HepG2 (cell line): ENCODE measurements around the gene PRR20G. TPM values are rescaled to one million over a fixed set of nuclear protein-coding genes. Genes with fewer than 3 reads are reported as not detected.

Experiments
- ATAC-seq: fragments of 200-7000 bp; cut with Tn5 transposase; 3 replicates; pipeline ENCODE4 v1.9.1; 2020; ENCODE audit warnings: mild to moderate bottlenecking, moderate library complexity
- BruUV-seq: library from RNA; stranded (reverse); fragments of 400-500 nt; replicated peaks from 2 replicates; lab custom pipeline; 2021; lab: Mats Ljungman, UMichigan
- CTCF ChIA-PET: fragments of 300-600 bp; formaldehyde crosslinking; extraction: SDS; loops from one replicate; lab custom pipeline; 2021; ENCODE audit warnings: low total read pairs, inconsistent platforms, low intra/inter-chr PET ratio; lab: Yijun Ruan, JAX
- POLR2A ChIA-PET: fragments of 350-600 bp; sonication (Branson Sonifier 250); formaldehyde crosslinking; loops from one replicate; lab custom pipeline; 2020; ENCODE audit warnings: antibody characterized with exemption, inconsistent platforms; lab: Yijun Ruan, JAX
- DNase-seq: peaks from one replicate; pipeline ENCODE4 v3.0.0-alpha.2; 2015; ENCODE audit warnings: low spot score
- FAIRE-seq: peaks from 3 replicates; lab custom pipeline; 2011; peaks lifted over from hg19 to GRCh38; lab: Jason Lieb, UNC
- H2AFZ ChIP-seq: one replicate; pipeline ENCODE4 v1.6.1; 2011; ENCODE audit warnings: low read length, inconsistent platforms
- H3K27ac ChIP-seq: fragments of 300-600 bp; 3 replicates; pipeline ENCODE4 v1.8.0; 2011; ENCODE audit warnings: mixed run types, mild to moderate bottlenecking, mixed read lengths, low read length, inconsistent platforms; ENCODE audit not compliant: insufficient read depth; ENCODE audit errors: extremely low read length
- H3K27me3 ChIP-seq, 2 experiments: fragments of 200-600 bp in 1 of 2; 2 replicates in 1 of 2; 3 replicates in 1 of 2; pipeline versions ENCODE4 v1.6.0 to v1.8.0; 2011; ENCODE audit warnings: low read length in 2 of 2, mild to moderate bottlenecking in 2 of 2, moderate library complexity in 2 of 2, inconsistent platforms in 1 of 2; ENCODE audit not compliant: insufficient read depth in 2 of 2, control insufficient read depth in 1 of 2
- H3K36me3 ChIP-seq, 2 experiments: fragments of 200-600 bp in 1 of 2; replicated peaks in 1 of 2; 2 replicates in 1 of 2; 3 replicates in 1 of 2; pipeline versions ENCODE4 v1.5.1 to v1.8.0; 2011; ENCODE audit warnings: low read length in 2 of 2, inconsistent platforms in 1 of 2; ENCODE audit not compliant: insufficient read depth in 2 of 2, control insufficient read depth in 1 of 2
- H3K4me1 ChIP-seq: 2 replicates; pipeline ENCODE4 v1.5.1; 2012; ENCODE audit warnings: low read length, inconsistent platforms; ENCODE audit not compliant: insufficient read depth
- H3K4me2 ChIP-seq: 2 replicates; pipeline ENCODE4 v1.6.0; 2011; ENCODE audit warnings: low read depth, low read length, inconsistent platforms
- H3K4me3 ChIP-seq, 3 experiments: fragments of 200-600 bp in 1 of 3; sonication (generic), shearing (Covaris generic) in 1 of 3; replicated peaks in 1 of 3; 2 replicates each; pipeline ENCODE4 v1.5.1; 2011 to 2016; ENCODE audit warnings: low read length in 3 of 3, inconsistent platforms in 2 of 3, low read depth in 2 of 3, mild to moderate bottlenecking in 2 of 3, control low read depth in 1 of 3, mixed read lengths in 1 of 3; ENCODE audit not compliant: insufficient read depth in 1 of 3
- H3K79me2 ChIP-seq: one replicate; pipeline ENCODE4 v1.6.1; 2011; ENCODE audit warnings: low read length, inconsistent platforms; ENCODE audit not compliant: insufficient read depth
- H3K9ac ChIP-seq: 2 replicates; pipeline ENCODE4 v1.6.0; 2011; ENCODE audit warnings: mild to moderate bottlenecking, low read depth, low read length, inconsistent platforms; ENCODE audit not compliant: insufficient read depth
- H3K9me3 ChIP-seq: 2 replicates; pipeline ENCODE4 v1.5.1; 2012; ENCODE audit warnings: mild to moderate bottlenecking, low read length
- H4K20me1 ChIP-seq: 2 replicates; pipeline ENCODE4 v1.6.0; 2011; ENCODE audit warnings: inconsistent platforms, mild to moderate bottlenecking, low read length, moderate library complexity; ENCODE audit not compliant: insufficient read depth
- EEA1 ChIP-seq: sonication (generic); formaldehyde crosslinking; IDR thresholded peaks from 2 replicates; pipeline ENCODE4 v1.5.1; 2020; ENCODE audit warnings: mild to moderate bottlenecking, missing genetic modification reagents, borderline replicate concordance
- HOXD1 ChIP-seq: sonication (generic); formaldehyde crosslinking; IDR thresholded peaks from 2 replicates; pipeline ENCODE4 v1.5.0; 2020; ENCODE audit warnings: missing genetic modification reagents
- SYNCRIP ChIP-seq: fragments of 200-400 bp; formaldehyde crosslinking; IDR thresholded peaks from 2 replicates; pipeline ENCODE4 v1.6.1; 2018; ENCODE audit warnings: mild to moderate bottlenecking, low read depth, low read length; ENCODE audit not compliant: insufficient read depth
- YEATS4 ChIP-seq: sonication (generic); formaldehyde crosslinking; IDR thresholded peaks from 2 replicates; pipeline ENCODE4 v1.4.0; 2020; ENCODE audit warnings: missing genetic modification reagents, borderline replicate concordance
- ZFP36 ChIP-seq: fragments of 150-350 bp; IDR thresholded peaks from 2 replicates; pipeline ENCODE4 v1.6.1; 2018; ENCODE audit warnings: borderline replicate concordance, low read length, low read depth; ENCODE audit not compliant: partially characterized antibody
- ZNF160 ChIP-seq: sonication (generic); formaldehyde crosslinking; IDR thresholded peaks from 2 replicates; pipeline ENCODE4 v1.8.0; 2022; ENCODE audit warnings: mild to moderate bottlenecking, inconsistent platforms, missing genetic modification reagents
- ZNF652 ChIP-seq: IDR thresholded peaks from 2 replicates; pipeline ENCODE4 v1.6.1; 2016; ENCODE audit warnings: low read depth, borderline replicate concordance
- ZNF768 ChIP-seq: sonication (generic); formaldehyde crosslinking; IDR thresholded peaks from 2 replicates; pipeline ENCODE4 v1.4.0; 2020; ENCODE audit warnings: missing genetic modification reagents
- WGBS: methylation state at CpG from one replicate; pipeline ENCODE4 v1.1.6; 2017; ENCODE audit warnings: low lambda C conversion rate; 5-methylcytosine and 5-hydroxymethylcytosine counted together
- in situ Hi-C: cut with HindIII; loops from 2 replicates; pipeline ENCODE4 v1.10.0; 2017; ENCODE audit warnings: low pct_unique_long_range_greater_than_20kb; ENCODE audit not compliant: extremely low pct_ligation_motif_present
- intact Hi-C: fragments of 100-400 bp; cut with micrococcal nuclease; formaldehyde crosslinking; loops from one replicate; pipeline ENCODE4 v1.10.0; 2022; ENCODE audit not compliant: unreplicated experiment
- polyA plus RNA-seq, 8 experiments: library from polyadenylated mRNA; depleted of rRNA in 3 of 8; stranded (reverse) in 7 of 8; unstranded in 1 of 8; fragments of >200 nt; fragmentation: Illumina TruSeq in 4 of 8; extraction: Trizol in 4 of 8; gene quantifications; 2 replicates each; pipeline versions ENCODE4 v1.2.1 to v1.2.3, GENCODE V29; 2011 to 2016; ENCODE audit warnings: low read depth in 4 of 8, missing spikeins in 1 of 8, mixed read lengths in 1 of 8; ENCODE audit not compliant: insufficient read depth in 1 of 8
- total RNA-seq, 5 experiments: library from RNA; depleted of rRNA; stranded (reverse); fragments of >200 nt; fragmentation: Illumina TruSeq; extraction: Trizol; gene quantifications; 2 replicates each; pipeline ENCODE4 v1.2.3, GENCODE V29; 2016; ENCODE audit warnings: low read depth in 1 of 5
- TF ChIP-seq, protein P1 (sequence below): sonication (generic); formaldehyde crosslinking; IDR thresholded peaks from 2 replicates; pipeline ENCODE4 v1.4.0; 2020; ENCODE audit warnings: missing genetic modification reagents, mild to moderate bottlenecking, borderline replicate concordance

PRR20G gene
- total and polyA plus RNA-seq, 2 of the 13 experiments (the other 11 are each of a cell fraction or from before 2014, with no cell fraction given): not detected

DNA sequence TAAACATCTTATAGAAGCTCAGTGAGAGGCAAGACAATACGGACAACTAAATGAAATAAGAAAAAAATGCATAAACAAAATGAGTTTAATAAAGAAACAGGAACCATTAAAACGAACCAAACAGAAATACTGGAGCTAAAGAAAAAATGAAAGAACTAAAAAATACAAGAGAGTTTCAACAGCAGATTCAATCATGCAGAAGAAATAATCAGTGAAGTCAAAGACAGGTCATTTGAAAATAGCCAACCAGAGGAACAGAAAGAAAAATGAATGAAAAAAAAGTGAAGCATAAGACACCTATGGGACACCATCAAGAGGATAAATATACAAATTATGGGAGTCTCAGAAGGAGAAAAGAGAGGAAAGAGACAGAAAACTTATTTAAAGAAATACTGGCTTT, 42.5 kb upstream of the PRR20G start:
- no peak for DNase-seq
- no peak overlapping the region for H3K9ac ChIP-seq
- in situ Hi-C loops (no loop called here), intact Hi-C loops (no loop called here)
- H3K4me1 ChIP-seq: no peaks in the 10 kb centered on the region
- TF ChIP-seq, protein P1, sequence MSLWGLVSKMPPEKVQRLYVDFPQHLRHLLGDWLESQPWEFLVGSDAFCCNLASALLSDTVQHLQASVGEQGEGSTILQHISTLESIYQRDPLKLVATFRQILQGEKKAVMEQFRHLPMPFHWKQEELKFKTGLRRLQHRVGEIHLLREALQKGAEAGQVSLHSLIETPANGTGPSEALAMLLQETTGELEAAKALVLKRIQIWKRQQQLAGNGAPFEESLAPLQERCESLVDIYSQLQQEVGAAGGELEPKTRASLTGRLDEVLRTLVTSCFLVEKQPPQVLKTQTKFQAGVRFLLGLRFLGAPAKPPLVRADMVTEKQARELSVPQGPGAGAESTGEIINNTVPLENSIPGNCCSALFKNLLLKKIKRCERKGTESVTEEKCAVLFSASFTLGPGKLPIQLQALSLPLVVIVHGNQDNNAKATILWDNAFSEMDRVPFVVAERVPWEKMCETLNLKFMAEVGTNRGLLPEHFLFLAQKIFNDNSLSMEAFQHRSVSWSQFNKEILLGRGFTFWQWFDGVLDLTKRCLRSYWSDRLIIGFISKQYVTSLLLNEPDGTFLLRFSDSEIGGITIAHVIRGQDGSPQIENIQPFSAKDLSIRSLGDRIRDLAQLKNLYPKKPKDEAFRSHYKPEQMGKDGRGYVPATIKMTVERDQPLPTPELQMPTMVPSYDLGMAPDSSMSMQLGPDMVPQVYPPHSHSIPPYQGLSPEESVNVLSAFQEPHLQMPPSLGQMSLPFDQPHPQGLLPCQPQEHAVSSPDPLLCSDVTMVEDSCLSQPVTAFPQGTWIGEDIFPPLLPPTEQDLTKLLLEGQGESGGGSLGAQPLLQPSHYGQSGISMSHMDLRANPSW (CRISPR knock-in tag): no peak
- TF ChIP-seq ZNF160 (CRISPR knock-in tag): peak; percentile 95
- no peak overlapping the region for H2AFZ ChIP-seq
- no peak overlapping the region for H3K27ac ChIP-seq
- no peak overlapping the region for H3K4me3 ChIP-seq
- no peak for FAIRE-seq
- ATAC-seq: no peak
- peaks cover 14% of the 10 kb centered on the region; the same call in 1 of the 2 replicates for H3K9me3 ChIP-seq
- 13% methylated on average over 2 of the region's 2 CpGs for WGBS
- H3K79me2 ChIP-seq: no peaks in the 10 kb centered on the region
- H4K20me1 ChIP-seq: no peaks in the 10 kb centered on the region
- ChIA-PET POLR2A (no interaction called here), CTCF (no interaction called here)
- BruUV-seq: no TSS peak
- no peak overlapping the region for H3K4me2 ChIP-seq
- no peaks in the 10 kb centered on the region for H3K36me3 ChIP-seq
- H3K27me3 ChIP-seq: no peaks in the 10 kb centered on the region

DNA sequence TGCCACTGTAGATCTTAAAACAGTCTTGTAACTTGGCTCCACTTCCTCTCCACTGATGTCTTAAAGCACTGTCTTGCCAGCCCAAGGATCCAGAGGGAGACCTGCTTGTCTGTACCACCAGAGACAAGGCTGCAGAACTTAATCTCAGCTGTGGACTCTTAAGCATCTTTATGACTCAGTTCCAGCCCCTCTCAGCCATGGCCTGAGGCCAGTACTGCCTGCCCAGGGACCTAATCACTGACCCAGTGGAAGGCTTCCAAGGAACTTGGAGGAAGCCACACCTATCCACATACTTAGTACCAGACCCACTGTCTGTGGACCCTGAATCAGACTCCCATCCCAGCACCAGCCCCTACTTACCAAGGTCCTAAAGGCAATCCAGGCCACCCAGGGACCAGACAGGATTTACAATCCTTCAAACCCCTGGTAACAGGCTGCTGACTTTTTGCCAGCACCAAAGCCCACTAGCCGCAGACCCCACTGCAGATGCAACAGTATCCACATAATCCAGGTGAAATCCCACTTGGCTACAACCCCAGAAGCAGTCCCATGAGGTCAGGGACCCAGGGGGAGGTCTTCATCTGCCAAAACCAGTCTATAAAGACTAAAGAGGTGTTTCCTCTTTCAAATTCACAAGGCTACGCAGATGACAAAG, 41.9 kb upstream of the PRR20G start:
- no peak for FAIRE-seq
- no peak overlapping the region for H3K4me3 ChIP-seq
- ChIA-PET CTCF (no interaction called here), POLR2A (no interaction called here)
- H3K4me1 ChIP-seq: no peaks in the 10 kb centered on the region
- no peak for DNase-seq
- H3K27me3 ChIP-seq: no peaks in the 10 kb centered on the region
- intact Hi-C loops (no loop called here), in situ Hi-C loops (no loop called here)
- H4K20me1 ChIP-seq: no peaks in the 10 kb centered on the region
- no peak overlapping the region for H3K9ac ChIP-seq
- 2% methylated on average over 2 of the region's 2 CpGs for WGBS
- no TSS peak for BruUV-seq
- TF ChIP-seq SYNCRIP (no peak), ZFP36 (no peak), ZNF768 (CRISPR knock-in tag) (no peak), EEA1 (no peak), YEATS4 (CRISPR knock-in tag) (no peak), HOXD1 (no peak), ZNF652 (CRISPR knock-in tag) (no peak)
- no peak overlapping the region for H3K27ac ChIP-seq
- no peaks in the 10 kb centered on the region for H3K36me3 ChIP-seq
- no peak overlapping the region for H3K4me2 ChIP-seq
- no peaks in the 10 kb centered on the region for H3K79me2 ChIP-seq
- ATAC-seq: no peak
- no peak overlapping the region for H2AFZ ChIP-seq
- peaks cover 14% of the 10 kb centered on the region; the same call in 1 of the 2 replicates for H3K9me3 ChIP-seq
